ENCODE results near the gene SEC14L5.

DNA sequence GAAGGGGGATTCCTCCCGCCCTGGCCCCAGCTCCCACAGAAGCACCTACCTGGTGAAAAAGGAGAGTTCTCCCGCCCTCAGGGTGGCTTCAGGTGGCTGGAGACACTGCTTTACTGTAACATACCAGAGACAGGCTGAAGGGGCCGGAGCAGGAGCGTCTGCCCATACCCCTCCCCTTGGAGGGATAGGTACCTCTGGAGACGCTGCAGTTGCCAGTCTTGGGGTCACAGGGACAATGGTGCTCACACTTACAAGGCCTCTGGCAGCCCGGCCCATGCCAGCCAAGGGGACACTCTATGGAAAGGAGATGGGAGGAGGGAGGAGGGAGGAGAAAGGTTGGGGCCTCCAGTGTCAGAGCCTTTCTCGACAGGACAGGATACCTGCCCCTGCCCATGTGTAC, 69.0 kb downstream of the SEC14L5 start:
- TF ChIP-seq GATA2 (IDR thresholded peaks at IDR 0.05; ENCODE audit: low read depth, low read length) (no peak), GATA3 (IDR thresholded peaks at IDR 0.05; ENCODE audit: low read depth, low read length) (no peak)
